ENCODE results near the gene EPHA4.

- TF ChIP-seq EP300 (IDR thresholded peaks at IDR 0.05; ENCODE audit: borderline replicate concordance in 1 of 2, low read depth in 1 of 2, low read length in 1 of 2) (no peak), YY1 (IDR thresholded peaks at IDR 0.05; ENCODE audit: low read depth) (no peak), CTCF (IDR thresholded peaks at IDR 0.05) (no peak), POLR2AphosphoS5 (IDR thresholded peaks at IDR 0.05; ENCODE audit: low read depth, low read length) (no peak), CHD2 (IDR thresholded peaks at IDR 0.05; ENCODE audit: low read length, partially characterized antibody) (no peak), FOSL2 (IDR thresholded peaks at IDR 0.05; ENCODE audit: borderline replicate concordance, low read depth) (no peak), TAF1 (IDR thresholded peaks at IDR 0.05; ENCODE audit: borderline replicate concordance, low read depth, low read length) (no peak), RCOR1 (IDR thresholded peaks at IDR 0.05; ENCODE audit: low read length) (no peak), MAX (IDR thresholded peaks at IDR 0.05; ENCODE audit: low read depth) (no peak), REST (IDR thresholded peaks at IDR 0.05; ENCODE audit: low read depth, low read length) (no peak), TEAD4 (IDR thresholded peaks at IDR 0.05; ENCODE audit: borderline replicate concordance, insufficient read depth) (no peak)
These were observed 123.2 kb downstream of the EPHA4 start for GRCh38 chr2:221448844-221449390.
